ENCODE results near the gene ATP6V1B1. TPM values are rescaled to one million over a fixed set of nuclear protein-coding genes. Genes with fewer than 3 reads are reported as not detected.
"Not testable (repeated sequence)": the region's sequence is repeated elsewhere in the genome, so short reads cannot be mapped to it uniquely, and the experiment has no call there.

Gene ATP6V1B1
- total RNA-seq, 1 donor from 2014 or later, result 4.6 TPM

- Mint-ChIP-seq H3K36me3 (ENCODE audit: low read depth) (peaks cover 4% of the 10 kb centered on the region), H3K27ac (ENCODE audit: unreplicated experiment) (peak overlapping the region; percentile 58), H3K4me3 (peak overlapping the region; percentile 97), H3K27me3 (ENCODE audit: low read depth) (peaks cover 22% of the 10 kb centered on the region), H3K4me1 (peaks cover 34% of the 10 kb centered on the region), H3K9me3 (no peaks in the 10 kb centered on the region)
- no peak for DNase-seq (ENCODE audit: low read depth, low spot score)
- TF ChIP-seq, protein P1, sequence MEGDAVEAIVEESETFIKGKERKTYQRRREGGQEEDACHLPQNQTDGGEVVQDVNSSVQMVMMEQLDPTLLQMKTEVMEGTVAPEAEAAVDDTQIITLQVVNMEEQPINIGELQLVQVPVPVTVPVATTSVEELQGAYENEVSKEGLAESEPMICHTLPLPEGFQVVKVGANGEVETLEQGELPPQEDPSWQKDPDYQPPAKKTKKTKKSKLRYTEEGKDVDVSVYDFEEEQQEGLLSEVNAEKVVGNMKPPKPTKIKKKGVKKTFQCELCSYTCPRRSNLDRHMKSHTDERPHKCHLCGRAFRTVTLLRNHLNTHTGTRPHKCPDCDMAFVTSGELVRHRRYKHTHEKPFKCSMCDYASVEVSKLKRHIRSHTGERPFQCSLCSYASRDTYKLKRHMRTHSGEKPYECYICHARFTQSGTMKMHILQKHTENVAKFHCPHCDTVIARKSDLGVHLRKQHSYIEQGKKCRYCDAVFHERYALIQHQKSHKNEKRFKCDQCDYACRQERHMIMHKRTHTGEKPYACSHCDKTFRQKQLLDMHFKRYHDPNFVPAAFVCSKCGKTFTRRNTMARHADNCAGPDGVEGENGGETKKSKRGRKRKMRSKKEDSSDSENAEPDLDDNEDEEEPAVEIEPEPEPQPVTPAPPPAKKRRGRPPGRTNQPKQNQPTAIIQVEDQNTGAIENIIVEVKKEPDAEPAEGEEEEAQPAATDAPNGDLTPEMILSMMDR (conservative IDR thresholded peaks at IDR 0.05), result no peak
These were observed 57.5 kb downstream of the ATP6V1B1 start for GRCh38 chr2:70992945-70993853.

DNA sequence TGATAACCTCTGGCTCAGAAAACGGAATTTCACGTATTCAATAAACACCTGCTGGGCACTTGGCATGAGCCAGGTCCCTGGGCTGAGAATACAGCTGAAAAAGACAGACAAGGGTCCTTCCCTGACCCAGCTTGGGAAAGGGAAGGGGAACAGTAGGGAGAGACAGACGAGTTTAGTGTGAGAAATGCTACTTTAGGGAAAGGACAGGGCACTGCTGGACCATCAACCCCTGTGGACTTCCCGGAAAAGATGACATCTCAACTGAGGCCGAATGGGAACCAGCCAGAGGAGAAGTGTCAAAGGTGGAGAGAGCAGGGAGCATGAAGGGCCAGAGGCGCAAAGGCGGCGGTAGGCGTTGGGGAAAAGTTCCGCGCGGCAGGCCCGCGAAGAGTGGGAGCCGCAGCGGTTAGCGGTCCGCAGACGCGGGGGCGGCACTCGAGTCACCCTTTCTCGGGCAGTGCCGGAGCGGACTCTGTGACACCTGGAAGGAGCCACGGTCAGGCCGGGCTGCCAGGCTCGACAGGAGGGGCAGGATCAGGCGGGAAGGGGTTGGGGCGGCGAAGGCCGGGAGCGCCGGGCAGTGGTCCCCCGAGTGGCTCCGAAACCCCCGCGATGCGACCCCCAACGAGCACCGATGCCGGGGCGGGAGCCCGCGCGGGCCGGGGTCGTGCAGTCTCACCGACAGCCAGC is 58.5 kb downstream of the ATP6V1B1 start:
- Mint-ChIP-seq H3K36me3 (ENCODE audit: low read depth) (no peaks in the 10 kb centered on the region), H3K27ac (ENCODE audit: unreplicated experiment) (peak overlapping the region; percentile 58), H3K4me3 (peak overlapping the region; percentile 97), H3K27me3 (ENCODE audit: low read depth) (peaks cover 27% of the 10 kb centered on the region), H3K9me3 (no peaks in the 10 kb centered on the region), H3K4me1 (peaks cover 38% of the 10 kb centered on the region)
- no peak for DNase-seq (ENCODE audit: low read depth, low spot score)
- TF ChIP-seq, protein P1 (conservative IDR thresholded peaks at IDR 0.05), result no peak

- DNase-seq (ENCODE audit: low read depth, low spot score), result peak; percentile 90
- no peaks in the 10 kb centered on the region for H3K9me3 Mint-ChIP-seq
- TF ChIP-seq, protein P1 (conservative IDR thresholded peaks at IDR 0.05), result peak; percentile 69
- peak within 1 kb of the TSS; percentile 58 for H3K27ac Mint-ChIP-seq (ENCODE audit: unreplicated experiment)
- H3K36me3 Mint-ChIP-seq (ENCODE audit: low read depth), result no peaks in the 10 kb centered on the region
- peak within 1 kb of the TSS; percentile 97 for H3K4me3 Mint-ChIP-seq
- peaks cover 38% of the 10 kb centered on the region for H3K4me1 Mint-ChIP-seq
- H3K27me3 Mint-ChIP-seq (ENCODE audit: low read depth), result peaks cover 27% of the 10 kb centered on the region
These were observed 59.2 kb downstream of the ATP6V1B1 start, which contains the start of gene TEX261 for GRCh38 chr2:70994699-70995425. TEX261 (minus strand) TSS chr2:70994873; CDS start chr2:70994757, 116 bp downstream.

GRCh38 chr2:70995426-70995729 is 59.7 kb downstream of the ATP6V1B1 start:
- Mint-ChIP-seq H3K27me3 (ENCODE audit: low read depth) (peaks cover 27% of the 10 kb centered on the region), H3K27ac (ENCODE audit: unreplicated experiment) (no peak overlapping the region), H3K4me3 (peak overlapping the region; percentile 91), H3K9me3 (no peaks in the 10 kb centered on the region), H3K36me3 (ENCODE audit: low read depth) (no peaks in the 10 kb centered on the region), H3K4me1 (peaks cover 38% of the 10 kb centered on the region)
- no peak for DNase-seq (ENCODE audit: low read depth, low spot score)
- TF ChIP-seq, protein P1 (conservative IDR thresholded peaks at IDR 0.05), result peak; percentile 58

GRCh38 chr2:70998885-70999284 is 63.2 kb downstream of the ATP6V1B1 start:
- H3K36me3 Mint-ChIP-seq (ENCODE audit: low read depth); H3K27ac Mint-ChIP-seq (ENCODE audit: unreplicated experiment); DNase-seq (ENCODE audit: low read depth, low spot score); H3K9me3 Mint-ChIP-seq; H3K4me3 Mint-ChIP-seq: not testable (repeated sequence)
- peaks cover 26% of the 10 kb centered on the region for H3K27me3 Mint-ChIP-seq (ENCODE audit: low read depth)
- H3K4me1 Mint-ChIP-seq, result peaks cover 33% of the 10 kb centered on the region

Measured in neural crest cell (in vitro differentiated cells).